Measurements from ENCODE around the gene TSHZ2.

GRCh38 chr20:52972190-52972937, at the start of gene TSHZ2:
- no peak for TF ChIP-seq EZH2 (IDR thresholded peaks at IDR 0.05; ENCODE audit: borderline replicate concordance, low read length)
- TF ChIP-seq, protein P1, sequence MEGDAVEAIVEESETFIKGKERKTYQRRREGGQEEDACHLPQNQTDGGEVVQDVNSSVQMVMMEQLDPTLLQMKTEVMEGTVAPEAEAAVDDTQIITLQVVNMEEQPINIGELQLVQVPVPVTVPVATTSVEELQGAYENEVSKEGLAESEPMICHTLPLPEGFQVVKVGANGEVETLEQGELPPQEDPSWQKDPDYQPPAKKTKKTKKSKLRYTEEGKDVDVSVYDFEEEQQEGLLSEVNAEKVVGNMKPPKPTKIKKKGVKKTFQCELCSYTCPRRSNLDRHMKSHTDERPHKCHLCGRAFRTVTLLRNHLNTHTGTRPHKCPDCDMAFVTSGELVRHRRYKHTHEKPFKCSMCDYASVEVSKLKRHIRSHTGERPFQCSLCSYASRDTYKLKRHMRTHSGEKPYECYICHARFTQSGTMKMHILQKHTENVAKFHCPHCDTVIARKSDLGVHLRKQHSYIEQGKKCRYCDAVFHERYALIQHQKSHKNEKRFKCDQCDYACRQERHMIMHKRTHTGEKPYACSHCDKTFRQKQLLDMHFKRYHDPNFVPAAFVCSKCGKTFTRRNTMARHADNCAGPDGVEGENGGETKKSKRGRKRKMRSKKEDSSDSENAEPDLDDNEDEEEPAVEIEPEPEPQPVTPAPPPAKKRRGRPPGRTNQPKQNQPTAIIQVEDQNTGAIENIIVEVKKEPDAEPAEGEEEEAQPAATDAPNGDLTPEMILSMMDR (IDR thresholded peaks at IDR 0.05; ENCODE audit: low read length) = no peak

All from OCI-LY1 (cell line).